SU-DHL-6 (cell line): Measurements from ENCODE around the gene STIMATE.

Experiments
- CTCF ChIP-seq: fragments of 200-600 bp; sonication (generic); IDR thresholded peaks from one replicate; pipeline ENCODE4 v1.5.1; 2017; ENCODE audit warnings: antibody characterized with exemption, mild to moderate bottlenecking, low read length, moderate library complexity; ENCODE audit not compliant: insufficient read depth, poor library complexity, severe bottlenecking
- EZH2phosphoT487 ChIP-seq: fragments of 200-600 bp; sonication (generic), shearing (Covaris generic); conservative IDR thresholded peaks from 2 replicates; pipeline ENCODE4 v1.6.1; 2018; ENCODE audit warnings: mild to moderate bottlenecking, antibody characterized with exemption, low read length, moderate library complexity, mixed read lengths

DNA sequence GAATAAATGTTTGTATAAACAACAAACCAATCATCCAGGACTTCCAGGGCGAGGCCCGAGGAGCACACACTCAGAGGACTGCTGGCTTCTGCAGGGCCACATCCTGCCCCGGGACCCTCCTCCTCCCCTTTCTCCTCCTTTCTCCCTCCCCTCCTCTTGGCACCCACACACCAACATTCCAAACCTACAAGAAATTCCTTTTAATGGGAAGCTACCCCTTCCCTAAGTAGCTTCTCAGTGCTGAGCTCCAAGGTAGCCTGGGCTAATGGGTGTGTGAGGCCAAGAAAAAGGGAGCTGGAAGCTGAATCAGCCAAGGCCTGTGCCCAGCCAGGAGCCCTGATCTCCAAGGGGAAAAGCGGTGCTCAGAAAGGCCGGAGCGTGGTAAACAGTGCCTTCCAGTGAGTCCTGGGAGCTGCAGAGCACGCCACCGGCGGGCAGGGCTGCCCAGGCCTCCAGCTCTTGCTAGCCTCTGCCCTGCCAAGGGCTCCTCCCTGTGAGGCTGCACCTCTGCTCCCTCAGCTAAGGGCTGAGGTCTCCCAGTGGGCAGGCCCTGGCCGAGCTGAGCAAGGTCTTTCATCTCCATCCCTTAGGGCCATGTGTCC is 98.9 kb downstream of the STIMATE start:
- TF ChIP-seq EZH2phosphoT487 (no peak), CTCF (no peak)
